NCI-H187 (cell line): Measurements from ENCODE around the gene CNTLN.
"Not testable (repeated sequence)": the region's sequence is repeated elsewhere in the genome, so short reads cannot be mapped to it uniquely, and the experiment has no call there.

Source experiments
- DNase-seq, 2 experiments: peaks; one replicate each; lab custom pipeline; 2025; lab: John Stamatoyannopoulos, UW

The CNTLN gene

GRCh38 chr9:17171309-17172094 lies 36.7 kb downstream of the CNTLN start:
- DNase-seq: no peak

DNA sequence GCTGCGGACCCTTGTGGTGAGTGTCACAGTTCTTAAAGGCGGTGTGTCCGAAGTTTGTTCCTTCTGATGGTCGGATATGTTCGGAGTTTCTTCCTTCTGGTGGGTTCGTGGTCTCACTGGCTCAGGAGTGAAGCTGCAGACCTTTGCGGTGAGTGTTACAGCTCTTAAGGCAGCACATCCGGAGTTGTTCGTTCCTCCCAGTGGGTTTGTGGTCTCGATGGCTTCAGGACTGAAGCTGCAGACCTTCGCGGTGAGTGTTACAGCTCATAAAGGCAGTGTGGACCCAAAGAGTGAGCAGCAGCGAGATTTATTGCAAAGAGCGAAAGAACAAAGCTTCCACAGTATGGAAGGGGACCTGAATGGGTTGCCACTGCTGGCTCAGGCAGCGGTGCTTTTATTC lies 42.7 kb downstream of the CNTLN start:
- DNase-seq: not testable (repeated sequence)

GRCh38 chr9:17185481-17186029 lies 50.7 kb downstream of the CNTLN start:
- DNase-seq: no peak

DNA sequence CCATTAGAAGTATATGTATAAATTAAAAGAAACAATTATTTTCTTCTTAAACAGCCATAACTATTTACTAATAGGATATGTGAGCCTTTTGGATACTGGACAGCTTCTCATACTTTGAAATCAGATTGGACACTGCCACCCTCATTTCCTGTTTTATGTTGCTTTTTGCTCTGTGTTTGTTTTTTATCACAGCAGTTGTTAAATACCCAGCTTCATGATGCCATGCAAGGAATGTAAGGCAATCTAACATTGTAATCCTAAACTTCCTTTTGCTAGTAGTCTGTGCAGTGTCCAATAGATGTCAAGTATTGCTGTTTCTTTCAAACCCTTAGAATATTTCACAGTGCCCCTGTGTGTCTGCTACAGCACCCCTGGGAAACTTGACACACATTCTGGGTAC lies 56.2 kb downstream of the CNTLN start:
- no peak for DNase-seq

DNA sequence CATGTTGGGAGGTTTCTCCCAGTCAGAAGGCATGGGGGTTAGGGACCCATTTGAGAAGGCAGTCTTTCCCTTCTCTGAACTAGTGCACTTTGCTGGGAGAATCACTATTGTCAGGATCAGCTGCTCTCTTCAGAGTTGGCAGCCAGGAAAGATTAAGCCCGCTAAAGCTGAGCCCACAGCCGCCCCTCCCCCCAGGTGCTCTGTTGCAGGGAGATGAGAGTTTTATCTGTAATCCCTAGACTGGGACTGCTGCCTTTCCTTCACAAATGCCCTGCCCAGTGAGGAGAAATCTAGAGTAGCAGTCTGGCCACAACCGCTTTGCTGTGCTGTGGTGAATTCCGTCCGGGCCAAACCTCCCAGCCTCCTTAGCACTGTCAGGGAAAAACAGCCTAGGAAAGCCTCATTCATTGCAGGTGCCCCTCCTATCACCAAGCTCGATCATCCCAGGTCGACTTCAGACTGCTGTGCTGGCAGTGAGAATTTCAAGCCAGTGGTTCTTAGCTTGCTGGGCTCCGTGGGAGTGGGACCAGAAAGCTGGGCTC lies 69.8 kb downstream of the CNTLN start:
- DNase-seq: no peak

DNA sequence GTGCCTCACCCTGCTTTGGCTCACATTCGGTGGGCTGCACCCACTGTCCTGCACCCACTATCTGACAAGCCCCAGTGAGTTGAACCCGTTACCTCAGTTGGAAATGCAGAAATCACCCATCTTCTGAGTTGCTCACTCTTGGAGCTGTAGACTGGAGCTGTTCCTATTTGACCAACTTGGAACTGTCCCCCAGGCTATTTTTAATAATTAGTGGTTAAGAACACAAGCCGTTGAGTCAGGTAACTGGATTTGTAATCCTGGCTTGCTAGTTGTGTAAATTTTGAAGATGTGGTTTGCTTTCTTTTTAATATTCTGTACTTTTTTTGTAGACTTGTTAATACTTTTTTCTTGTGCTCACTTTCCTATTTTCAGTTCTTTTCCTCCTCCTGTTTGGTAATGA lies 81.2 kb downstream of the CNTLN start:
- no peak for DNase-seq

- no peak for DNase-seq
These were observed 81.8 kb downstream of the CNTLN start for GRCh38 chr9:17216646-17217045.

DNA sequence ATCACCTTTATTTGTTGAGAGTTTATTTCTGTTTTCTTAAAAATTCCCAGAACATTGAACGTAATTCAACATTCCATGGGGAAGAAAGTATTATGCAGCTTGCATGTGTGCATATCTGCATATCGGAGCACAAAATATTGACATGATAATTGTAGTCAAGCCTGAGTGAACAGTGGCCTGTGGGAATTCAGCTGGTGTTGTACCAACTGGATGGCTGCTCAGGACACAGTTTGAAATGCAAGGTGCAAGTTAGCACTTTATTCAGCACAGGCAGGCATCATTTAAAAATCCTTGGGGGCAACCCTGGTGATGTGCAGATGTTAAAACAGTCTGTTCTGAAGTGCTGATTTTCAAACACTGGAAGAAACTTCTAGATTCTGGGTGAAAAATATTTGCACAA lies 82.4 kb downstream of the CNTLN start:
- no peak for DNase-seq

- DNase-seq: no peak
These were observed 84.4 kb downstream of the CNTLN start for GRCh38 chr9:17219261-17219660.

DNA sequence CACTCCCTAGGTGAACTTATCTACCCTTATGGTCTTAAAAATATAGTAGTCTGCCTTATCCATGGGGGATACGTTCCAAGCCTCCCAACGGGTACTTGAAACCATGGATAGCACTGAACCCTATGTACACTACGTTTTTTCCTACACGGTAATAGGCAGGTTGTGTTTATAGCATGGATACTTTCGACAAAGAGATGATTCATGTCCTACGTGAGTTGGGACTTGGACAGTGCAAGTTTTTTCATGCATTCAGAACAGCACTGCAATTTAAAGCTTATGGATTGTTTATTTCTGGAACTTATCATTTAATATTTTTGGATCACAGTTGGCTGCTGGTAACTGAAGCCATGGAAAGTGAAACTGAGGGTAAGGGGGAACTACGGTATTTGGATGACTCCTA lies 88.1 kb downstream of the CNTLN start:
- DNase-seq: no peak

- no peak for DNase-seq
These were observed 90.6 kb downstream of the CNTLN start for GRCh38 chr9:17225407-17225806.

DNA sequence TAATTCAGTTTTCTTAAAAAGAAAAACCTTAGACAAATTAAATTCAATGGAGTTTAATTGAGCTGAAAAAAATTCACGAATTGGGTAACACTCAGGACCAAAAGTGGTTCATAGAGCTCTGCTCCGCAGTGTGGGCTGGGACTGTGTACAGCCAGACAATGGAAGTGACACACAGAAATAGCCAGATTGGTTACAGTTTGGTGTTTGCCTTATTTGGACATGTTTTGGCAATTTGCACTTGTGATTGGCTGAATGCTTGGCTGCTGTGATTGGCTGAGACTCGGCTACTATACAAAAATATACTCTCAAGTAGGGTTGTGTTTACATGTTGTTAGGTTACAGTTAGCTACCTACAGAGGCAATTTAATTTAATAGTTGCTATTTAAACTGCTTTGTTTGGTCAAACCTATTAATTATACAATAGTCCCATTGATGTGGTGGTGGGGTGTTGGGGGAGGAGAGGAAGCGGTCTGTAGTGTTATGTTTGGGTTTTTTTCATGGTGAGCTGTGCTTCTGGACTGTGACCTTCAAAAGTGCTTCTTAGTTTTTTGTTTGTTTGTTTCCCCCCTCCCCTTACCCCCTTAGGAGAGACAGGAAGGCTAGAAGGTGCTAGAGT lies 95.2 kb downstream of the CNTLN start:
- no peak for DNase-seq

DNA sequence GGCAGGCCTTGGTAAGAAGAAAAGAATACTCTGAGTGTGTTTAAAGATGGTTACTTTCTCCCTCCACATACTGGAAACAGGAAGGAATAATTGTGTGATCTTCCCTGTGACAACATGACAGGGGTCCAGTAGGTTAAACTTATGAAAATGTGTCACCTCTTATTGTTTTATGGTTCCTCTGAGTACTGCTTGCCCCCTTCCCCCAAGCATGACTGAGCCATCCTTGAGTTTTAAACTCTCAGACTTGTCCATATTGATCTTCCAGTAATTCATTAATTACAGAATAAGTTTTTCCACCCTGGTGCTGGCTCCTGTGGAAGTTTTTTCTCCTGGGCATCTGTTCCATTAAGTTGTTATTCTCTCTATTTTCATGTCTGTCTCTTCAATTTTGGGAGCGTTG lies 95.8 kb downstream of the CNTLN start:
- no peak for DNase-seq

DNA sequence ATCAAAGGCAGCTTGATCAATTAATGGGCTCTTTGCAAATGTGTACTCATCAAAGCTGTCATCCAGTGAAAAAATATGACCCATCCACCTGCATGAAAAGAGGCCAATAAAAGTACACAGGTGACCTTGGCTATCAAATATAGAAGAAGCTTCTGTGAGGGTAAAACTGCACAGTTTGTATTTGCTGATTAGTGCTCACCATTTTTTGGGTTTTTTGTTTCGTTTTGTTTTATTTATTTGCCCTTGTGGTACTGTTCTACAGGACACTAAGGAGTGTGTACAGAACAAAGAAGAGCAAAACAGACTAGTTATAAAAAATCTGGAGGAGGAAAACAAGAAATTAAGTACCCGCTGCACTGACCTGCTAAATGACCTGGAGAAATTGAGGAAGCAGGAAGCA lies 101.3 kb downstream of the CNTLN start:
- DNase-seq: no peak

GRCh38 chr9:17246770-17247169 lies 111.9 kb downstream of the CNTLN start:
- DNase-seq: no peak

DNA sequence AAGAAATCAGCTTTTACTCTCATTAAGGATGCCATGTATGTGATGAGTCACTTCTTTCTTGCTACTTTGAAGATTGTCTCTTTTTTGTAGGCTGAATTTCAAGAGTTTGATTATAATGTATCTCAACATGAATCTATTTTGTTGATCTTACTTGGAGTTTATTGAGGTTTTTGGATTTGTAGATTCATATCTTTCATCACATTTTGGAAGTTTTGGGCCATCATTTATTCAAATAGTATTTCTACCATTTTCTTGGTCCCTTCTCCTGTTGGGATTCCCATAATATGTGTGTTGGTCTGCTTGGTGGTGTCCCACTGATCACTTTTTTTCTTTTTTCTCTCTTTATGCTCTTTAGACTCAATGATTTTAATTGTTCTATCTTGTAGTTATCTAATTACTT lies 116.3 kb downstream of the CNTLN start:
- DNase-seq: no peak

DNA sequence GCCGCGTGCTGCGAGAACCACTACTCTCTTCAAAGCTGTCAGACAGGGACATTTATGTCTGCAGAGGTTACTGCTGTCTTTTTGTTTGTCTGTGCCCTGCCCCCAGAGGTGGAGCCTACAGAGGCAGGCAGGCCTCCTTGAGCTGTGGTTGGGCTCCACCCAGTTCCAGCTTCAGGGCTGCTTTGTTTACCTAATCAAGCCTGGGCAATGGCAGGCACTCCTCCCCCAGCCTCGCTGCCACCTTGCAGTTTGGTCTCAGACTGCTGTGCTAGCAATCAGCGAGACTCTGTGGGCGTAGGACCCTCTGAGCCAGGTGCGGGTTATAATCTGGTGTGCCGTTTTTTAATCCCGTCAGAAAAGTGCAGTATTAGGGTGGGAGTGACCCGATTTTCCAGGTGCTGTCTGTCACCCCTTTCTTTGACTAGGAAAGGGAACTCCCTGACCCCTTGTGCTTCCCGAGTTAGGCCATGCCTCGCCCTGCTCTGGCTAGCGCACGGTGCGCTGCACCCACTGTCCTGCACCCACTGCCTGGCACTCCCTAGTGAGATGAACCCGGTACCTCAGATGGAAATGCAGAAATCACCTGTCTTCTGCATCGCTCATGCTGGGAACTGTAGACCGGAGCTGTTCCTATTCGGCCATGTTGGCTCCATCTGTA lies 133.8 kb downstream of the CNTLN start:
- peak; percentile 6 to 23 for DNase-seq

GRCh38 chr9:17269799-17270198 lies 135.0 kb downstream of the CNTLN start:
- no peak for DNase-seq

GRCh38 chr9:17272536-17272935 lies 137.7 kb downstream of the CNTLN start:
- no peak for DNase-seq

DNA sequence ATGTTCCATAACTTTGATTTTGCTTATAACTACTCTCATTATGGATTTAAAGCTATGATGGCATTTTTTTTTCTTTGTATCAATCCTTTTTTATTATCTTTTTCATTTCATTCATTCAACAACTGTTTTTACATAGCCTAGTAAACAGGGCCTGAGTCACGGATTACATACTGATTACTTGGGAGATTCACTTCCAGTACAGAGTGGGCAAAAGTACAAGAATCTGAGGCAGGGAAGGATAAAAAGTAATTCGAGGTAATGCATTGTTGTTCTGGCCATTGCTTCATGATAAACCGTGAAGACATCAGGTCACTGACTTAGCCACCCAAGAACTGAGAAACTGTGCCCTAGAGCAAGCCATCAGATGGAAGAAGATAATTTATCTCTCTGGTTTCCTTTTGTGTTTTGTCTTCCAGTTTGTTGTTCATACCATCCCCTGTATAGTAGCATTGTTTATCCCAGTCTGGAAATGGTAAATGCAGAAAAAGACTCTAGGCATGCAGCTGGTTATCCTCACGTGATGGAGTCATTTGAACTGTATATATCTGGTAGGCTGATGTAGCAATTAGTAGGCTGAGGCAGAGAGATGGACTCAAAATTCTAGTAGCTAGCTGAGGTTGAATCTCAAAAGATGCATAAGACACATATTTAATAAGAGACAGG lies 145.6 kb downstream of the CNTLN start:
- no peak for DNase-seq

- not testable (repeated sequence) for DNase-seq
These were observed 155.8 kb downstream of the CNTLN start for GRCh38 chr9:17290673-17291072.

DNA sequence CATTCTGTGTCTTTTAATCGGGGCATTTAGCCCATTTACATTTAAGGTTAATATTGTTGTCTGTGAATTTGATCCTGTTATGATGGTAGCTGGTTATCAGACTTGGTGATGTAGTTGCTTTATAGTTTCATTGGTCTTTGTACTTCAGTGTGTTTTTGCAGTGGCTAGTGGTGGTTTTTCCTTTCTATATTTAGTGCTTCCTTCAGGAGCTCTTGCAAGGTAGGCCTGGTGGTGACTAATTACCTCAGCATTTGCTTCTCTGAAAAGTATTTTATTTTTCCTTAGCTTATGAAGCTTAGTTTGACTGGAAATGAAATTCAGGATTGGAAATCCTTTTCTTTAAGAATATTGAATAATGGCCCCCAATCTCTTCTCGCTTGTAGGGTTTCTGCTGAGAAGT lies 156.9 kb downstream of the CNTLN start:
- no peak for DNase-seq
